Measurements from ENCODE around the gene CPVL. TPM values are rescaled to one million over a fixed set of nuclear protein-coding genes. Genes with fewer than 3 reads are reported as not detected.
A peak's percentile ranks its signal among the peaks of the same experiment; 100 is the strongest.

CPVL gene
- total RNA-seq, 1 donor from 2014 or later = 22.2 TPM

- H3K9me3 Mint-ChIP-seq (ENCODE audit: unreplicated experiment) = peaks cover 5% of the 10 kb centered on the region
- peak overlapping the region; percentile 2 for H3K27ac Mint-ChIP-seq (ENCODE audit: unreplicated experiment)
- TF ChIP-seq EZH2 (IDR thresholded peaks at IDR 0.05; ENCODE audit: insufficient read depth, low read length) (no peak), CTCF (IDR thresholded peaks at IDR 0.05; ENCODE audit: insufficient read depth, low read depth, low read length) (peak; percentile 12)
Measured at GRCh38 chr7:29113384-29114102, 32.8 kb downstream of the CPVL start.

GRCh38 chr7:29112721-29113120 lies 33.6 kb downstream of the CPVL start:
- Mint-ChIP-seq H3K4me3 (ENCODE audit: unreplicated experiment) (no peak overlapping the region), H3K27ac (ENCODE audit: unreplicated experiment) (no peak overlapping the region), H3K36me3 (ENCODE audit: low read depth, unreplicated experiment) (peaks cover 7% of the 10 kb centered on the region), H3K27me3 (ENCODE audit: low read depth, unreplicated experiment) (peaks cover 15% of the 10 kb centered on the region), H3K9me3 (ENCODE audit: unreplicated experiment) (peaks cover 5% of the 10 kb centered on the region), H3K4me1 (ENCODE audit: low read depth, unreplicated experiment) (peaks cover 20% of the 10 kb centered on the region)
- no peak overlapping the region for H3K4me3 ChIP-seq (ENCODE audit: insufficient read depth, low read depth, low read length)
- no peak overlapping the region for H2AFZ ChIP-seq (ENCODE audit: low read depth, low read length)
- H3K27ac ChIP-seq (ENCODE audit: low read depth, low read length) = no peak overlapping the region
- TF ChIP-seq CTCF (IDR thresholded peaks at IDR 0.05; ENCODE audit: insufficient read depth, low read depth, low read length) (no peak), EZH2 (IDR thresholded peaks at IDR 0.05; ENCODE audit: insufficient read depth, low read length) (no peak)
- H3K4me2 ChIP-seq (ENCODE audit: low read length) = no peak overlapping the region
- no peaks in the 10 kb centered on the region for H4K20me1 ChIP-seq (ENCODE audit: insufficient read depth, low read length)
- H3K4me1 ChIP-seq (ENCODE audit: insufficient read depth, low read length) = no peaks in the 10 kb centered on the region
- DNase-seq (ENCODE audit: low read depth) = no peak
- H3K9ac ChIP-seq (ENCODE audit: low read length) = no peak overlapping the region
- H3K36me3 ChIP-seq (ENCODE audit: insufficient read depth, low read length) = no peaks in the 10 kb centered on the region
- no peaks in the 10 kb centered on the region for H3K79me2 ChIP-seq (ENCODE audit: insufficient read depth, low read length)
- peaks cover 3% of the 10 kb centered on the region for H3K27me3 ChIP-seq (ENCODE audit: insufficient read depth, low read length)
- no peaks in the 10 kb centered on the region for H3K9me3 ChIP-seq (ENCODE audit: insufficient read depth, low read depth, low read length)
- no peak for FAIRE-seq

More at GRCh38 chr7:29113384-29114102, 32.8 kb downstream of the CPVL start:
- H3K4me1 ChIP-seq (ENCODE audit: insufficient read depth, low read length) = no peaks in the 10 kb centered on the region
- FAIRE-seq (no peak), DNase-seq (ENCODE audit: low read depth) (peak; percentile 42)
- no peaks in the 10 kb centered on the region for H3K9me3 ChIP-seq (ENCODE audit: insufficient read depth, low read depth, low read length)
- H3K79me2 ChIP-seq (ENCODE audit: insufficient read depth, low read length) = no peaks in the 10 kb centered on the region
- H3K4me3 Mint-ChIP-seq (ENCODE audit: unreplicated experiment) = no peak overlapping the region
- no peak overlapping the region for H2AFZ ChIP-seq (ENCODE audit: low read depth, low read length)
- H3K27me3 ChIP-seq (ENCODE audit: insufficient read depth, low read length) = peaks cover 3% of the 10 kb centered on the region
- H4K20me1 ChIP-seq (ENCODE audit: insufficient read depth, low read length) = no peaks in the 10 kb centered on the region
- peaks cover 6% of the 10 kb centered on the region for H3K36me3 Mint-ChIP-seq (ENCODE audit: low read depth, unreplicated experiment)
- peaks cover 20% of the 10 kb centered on the region for H3K4me1 Mint-ChIP-seq (ENCODE audit: low read depth, unreplicated experiment)
- no peaks in the 10 kb centered on the region for H3K36me3 ChIP-seq (ENCODE audit: insufficient read depth, low read length)
- no peak overlapping the region for H3K27ac ChIP-seq (ENCODE audit: low read depth, low read length)
- H3K27me3 Mint-ChIP-seq (ENCODE audit: low read depth, unreplicated experiment) = peaks cover 10% of the 10 kb centered on the region
- no peak overlapping the region for H3K4me3 ChIP-seq (ENCODE audit: insufficient read depth, low read depth, low read length)
- no peak overlapping the region for H3K9ac ChIP-seq (ENCODE audit: low read length)
- H3K4me2 ChIP-seq (ENCODE audit: low read length) = peak overlapping the region; percentile 63

GRCh38 chr7:29109899-29110298 lies 36.4 kb downstream of the CPVL start:
- Histone ChIP-seq H2AFZ (ENCODE audit: low read depth, low read length) (no peak overlapping the region), H3K4me3 (ENCODE audit: insufficient read depth, low read depth, low read length) (no peak overlapping the region), H3K27ac (ENCODE audit: low read depth, low read length) (no peak overlapping the region), H3K79me2 (ENCODE audit: insufficient read depth, low read length) (no peaks in the 10 kb centered on the region), H3K9ac (ENCODE audit: low read length) (no peak overlapping the region), H3K27me3 (ENCODE audit: insufficient read depth, low read length) (peaks cover 6% of the 10 kb centered on the region), H3K36me3 (ENCODE audit: insufficient read depth, low read length) (no peaks in the 10 kb centered on the region), H4K20me1 (ENCODE audit: insufficient read depth, low read length) (no peaks in the 10 kb centered on the region), H3K4me2 (ENCODE audit: low read length) (no peak overlapping the region), H3K4me1 (ENCODE audit: insufficient read depth, low read length) (no peaks in the 10 kb centered on the region), H3K9me3 (ENCODE audit: insufficient read depth, low read depth, low read length) (no peaks in the 10 kb centered on the region)
- no peak overlapping the region for H3K4me3 Mint-ChIP-seq (ENCODE audit: unreplicated experiment)
- no peak for FAIRE-seq
- H3K27ac Mint-ChIP-seq (ENCODE audit: unreplicated experiment) = no peak overlapping the region
- DNase-seq (ENCODE audit: low read depth) = no peak
- H3K27me3 Mint-ChIP-seq (ENCODE audit: low read depth, unreplicated experiment) = peaks cover 16% of the 10 kb centered on the region
- TF ChIP-seq EZH2 (IDR thresholded peaks at IDR 0.05; ENCODE audit: insufficient read depth, low read length) (no peak), CTCF (IDR thresholded peaks at IDR 0.05; ENCODE audit: insufficient read depth, low read depth, low read length) (no peak)
- peaks cover 5% of the 10 kb centered on the region for H3K9me3 Mint-ChIP-seq (ENCODE audit: unreplicated experiment)
- H3K4me1 Mint-ChIP-seq (ENCODE audit: low read depth, unreplicated experiment) = peaks cover 21% of the 10 kb centered on the region
- peaks cover 8% of the 10 kb centered on the region for H3K36me3 Mint-ChIP-seq (ENCODE audit: low read depth, unreplicated experiment)
